Keratinocyte (primary cell): Measurements from ENCODE around the gene CHPT1.

Experiments used
- EZH2 ChIP-seq: IDR thresholded peaks from one replicate; pipeline ENCODE4 v1.6.1; 2012; ENCODE audit warnings: inconsistent platforms, mild to moderate bottlenecking, low read length, moderate library complexity
- TF ChIP-seq, protein P1 (sequence below), 3 experiments: IDR thresholded peaks in 1 of 3; conservative IDR thresholded peaks in 1 of 3; optimal IDR thresholded peaks in 1 of 3; 2 replicates in 2 of 3; 3 replicates in 1 of 3; pipeline versions ENCODE3 to v1.5.1; 2011; ENCODE audit warnings: low read length in 3 of 3, mild to moderate bottlenecking in 3 of 3, moderate library complexity in 2 of 3, control low read depth in 1 of 3, inconsistent platforms in 1 of 3; ENCODE audit not compliant: insufficient read depth in 2 of 3; ENCODE audit errors: extremely low read depth in 1 of 3

DNA sequence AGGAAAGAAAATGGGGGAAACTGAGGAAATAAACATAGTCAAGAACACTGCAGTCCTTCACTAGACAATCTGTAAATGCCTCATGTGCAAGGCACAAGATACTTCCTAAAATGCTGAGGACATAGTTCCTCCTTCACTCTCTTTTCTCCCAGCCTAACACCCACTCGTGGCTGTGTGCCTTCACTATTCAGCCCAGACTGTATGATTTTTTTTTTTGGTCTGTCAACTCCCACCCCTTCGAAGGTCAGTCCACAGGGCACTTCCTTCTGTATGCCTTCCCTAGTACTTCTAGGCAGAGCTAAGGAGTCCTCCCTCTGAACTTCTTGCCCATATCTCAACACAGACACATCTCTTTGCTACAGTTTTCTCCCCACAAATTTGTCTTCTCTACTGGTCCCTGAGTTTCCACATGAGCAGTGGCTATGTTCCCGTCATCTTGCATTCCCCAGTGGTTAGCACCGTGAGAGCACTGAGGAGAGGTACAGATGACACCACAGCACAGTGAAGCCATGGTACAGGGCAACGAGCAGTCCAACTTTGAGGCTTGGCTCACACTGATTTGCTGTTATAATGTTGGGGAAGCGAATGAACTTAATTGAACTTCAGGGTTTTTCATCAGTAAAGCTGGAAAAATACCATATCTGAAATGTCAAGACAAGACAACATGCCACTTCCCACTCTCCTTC lies 65.9 kb downstream of the CHPT1 start:
- TF ChIP-seq, protein P1, sequence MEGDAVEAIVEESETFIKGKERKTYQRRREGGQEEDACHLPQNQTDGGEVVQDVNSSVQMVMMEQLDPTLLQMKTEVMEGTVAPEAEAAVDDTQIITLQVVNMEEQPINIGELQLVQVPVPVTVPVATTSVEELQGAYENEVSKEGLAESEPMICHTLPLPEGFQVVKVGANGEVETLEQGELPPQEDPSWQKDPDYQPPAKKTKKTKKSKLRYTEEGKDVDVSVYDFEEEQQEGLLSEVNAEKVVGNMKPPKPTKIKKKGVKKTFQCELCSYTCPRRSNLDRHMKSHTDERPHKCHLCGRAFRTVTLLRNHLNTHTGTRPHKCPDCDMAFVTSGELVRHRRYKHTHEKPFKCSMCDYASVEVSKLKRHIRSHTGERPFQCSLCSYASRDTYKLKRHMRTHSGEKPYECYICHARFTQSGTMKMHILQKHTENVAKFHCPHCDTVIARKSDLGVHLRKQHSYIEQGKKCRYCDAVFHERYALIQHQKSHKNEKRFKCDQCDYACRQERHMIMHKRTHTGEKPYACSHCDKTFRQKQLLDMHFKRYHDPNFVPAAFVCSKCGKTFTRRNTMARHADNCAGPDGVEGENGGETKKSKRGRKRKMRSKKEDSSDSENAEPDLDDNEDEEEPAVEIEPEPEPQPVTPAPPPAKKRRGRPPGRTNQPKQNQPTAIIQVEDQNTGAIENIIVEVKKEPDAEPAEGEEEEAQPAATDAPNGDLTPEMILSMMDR (optimal IDR thresholded peaks at IDR 0.05 in 1 of 3, IDR thresholded peaks at IDR 0.05 in 1 of 3, conservative IDR thresholded peaks at IDR 0.05 in 1 of 3; ENCODE audit: extremely low read depth in 1 of 3, insufficient read depth in 2 of 3, low read length in 3 of 3) = no peak
- no peak for TF ChIP-seq EZH2
